Middle frontal gyrus (tissue), 1 donor: Measurements from ENCODE around the gene TRPM2.
"Not testable (repeated sequence)": the region's sequence is repeated elsewhere in the genome, so short reads cannot be mapped to it uniquely, and the experiment has no call there.

Experiments
- DNase-seq: peaks from one replicate; pipeline ENCODE4 v3.0.0-alpha.2; 2015; ENCODE audit warnings: low spot score; ENCODE audit errors: extremely low spot score

Gene TRPM2

GRCh38 chr21:44395260-44395659 is 41.8 kb downstream of the TRPM2 start:
- no peak for DNase-seq

GRCh38 chr21:44396803-44397202 is 43.4 kb downstream of the TRPM2 start:
- not testable (repeated sequence) for DNase-seq

- no peak for DNase-seq
Observed at GRCh38 chr21:44397431-44398031, 44.1 kb downstream of the TRPM2 start.

GRCh38 chr21:44398499-44398898 is 45.1 kb downstream of the TRPM2 start:
- no peak for DNase-seq

- no peak for DNase-seq
Observed at GRCh38 chr21:44399151-44399954, 45.9 kb downstream of the TRPM2 start.

GRCh38 chr21:44399955-44400790 is 46.8 kb downstream of the TRPM2 start:
- no peak for DNase-seq

- DNase-seq = no peak
Observed at GRCh38 chr21:44400791-44401385, 47.5 kb downstream of the TRPM2 start.

GRCh38 chr21:44401386-44402160 is 48.2 kb downstream of the TRPM2 start:
- DNase-seq = no peak

- DNase-seq = no peak
Observed at GRCh38 chr21:44402323-44403105, 49.1 kb downstream of the TRPM2 start.

GRCh38 chr21:44403106-44404020 is 49.9 kb downstream of the TRPM2 start:
- no peak for DNase-seq

- DNase-seq = not testable (repeated sequence)
Observed at GRCh38 chr21:44404482-44404881, 51.1 kb downstream of the TRPM2 start.

- DNase-seq = no peak
Observed at GRCh38 chr21:44405091-44405947, 51.9 kb downstream of the TRPM2 start.

GRCh38 chr21:44405948-44406872 is 52.8 kb downstream of the TRPM2 start:
- DNase-seq = no peak

- no peak for DNase-seq
Observed at GRCh38 chr21:44406953-44407352, 53.5 kb downstream of the TRPM2 start.

GRCh38 chr21:44407493-44407892 is 54.1 kb downstream of the TRPM2 start:
- no peak for DNase-seq

- no peak for DNase-seq
Observed at GRCh38 chr21:44408226-44408625, 54.8 kb downstream of the TRPM2 start.
